ENCODE data around the gene TMTC2.

The TMTC2 gene

DNA sequence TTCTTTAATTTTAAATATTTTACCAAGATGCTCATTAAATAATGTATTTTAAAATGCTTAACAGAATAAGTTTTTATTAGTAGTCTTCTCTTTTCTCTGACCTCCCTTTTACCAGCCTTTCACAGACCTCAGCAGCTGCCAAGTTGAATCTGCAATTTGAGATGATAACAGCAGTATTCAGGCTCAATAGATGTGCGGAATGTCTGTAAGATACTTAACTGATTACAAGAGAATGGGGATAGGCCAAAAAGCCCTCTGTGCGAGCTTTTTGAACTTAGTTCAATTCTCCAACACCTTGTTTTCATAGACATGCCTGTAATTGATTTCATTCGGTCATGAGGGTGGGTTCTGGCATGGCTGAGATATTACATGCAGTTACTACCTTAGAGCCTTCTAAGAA, 277.2 kb downstream of the TMTC2 start:
- DNase-seq, result no peak

DNA sequence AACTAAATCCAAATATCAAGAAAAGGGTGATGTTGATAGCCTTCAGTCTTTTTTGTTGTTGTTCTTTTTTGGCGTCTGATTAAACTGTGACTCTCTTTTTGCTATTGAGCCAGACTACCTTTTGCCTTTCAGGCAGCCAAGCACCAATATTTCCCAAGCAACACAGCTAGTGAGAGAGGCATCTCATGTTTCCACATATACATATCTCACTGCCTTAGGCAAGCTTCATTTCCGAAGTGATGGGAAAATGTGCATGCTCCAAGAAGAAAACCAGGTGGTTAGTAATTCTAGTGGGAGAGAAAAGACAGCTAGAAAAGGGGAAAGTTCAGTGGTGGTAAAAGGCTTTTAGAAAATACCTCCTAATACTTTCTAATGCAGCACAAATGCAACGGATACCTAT, 277.7 kb downstream of the TMTC2 start:
- no peak for DNase-seq

DNA sequence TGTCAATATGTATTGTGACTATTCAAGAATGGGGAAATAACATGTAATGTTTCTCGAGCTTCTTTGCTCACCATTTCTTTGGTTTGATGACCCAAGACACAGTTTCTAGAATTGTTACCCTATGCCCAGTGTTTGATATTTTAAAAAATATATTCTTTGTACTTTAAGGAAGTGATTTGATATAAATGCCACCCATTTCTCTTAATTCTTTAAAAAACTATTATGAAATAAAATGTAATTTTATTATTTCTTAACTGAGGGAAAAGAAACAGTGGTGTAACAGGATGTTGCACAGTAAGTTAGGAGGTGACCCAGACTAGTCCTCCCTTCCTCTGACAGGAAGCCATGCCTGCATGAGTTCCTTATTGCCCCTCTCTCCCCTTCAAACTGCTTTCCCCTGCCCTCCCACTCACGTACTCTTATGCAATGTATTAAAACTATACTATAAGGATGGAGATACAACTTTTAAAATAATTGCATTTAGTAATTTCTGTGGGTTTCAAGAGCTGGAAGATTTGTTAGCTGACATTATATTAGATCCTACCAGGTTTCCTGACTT, 279.4 kb downstream of the TMTC2 start:
- no peak for DNase-seq

DNA sequence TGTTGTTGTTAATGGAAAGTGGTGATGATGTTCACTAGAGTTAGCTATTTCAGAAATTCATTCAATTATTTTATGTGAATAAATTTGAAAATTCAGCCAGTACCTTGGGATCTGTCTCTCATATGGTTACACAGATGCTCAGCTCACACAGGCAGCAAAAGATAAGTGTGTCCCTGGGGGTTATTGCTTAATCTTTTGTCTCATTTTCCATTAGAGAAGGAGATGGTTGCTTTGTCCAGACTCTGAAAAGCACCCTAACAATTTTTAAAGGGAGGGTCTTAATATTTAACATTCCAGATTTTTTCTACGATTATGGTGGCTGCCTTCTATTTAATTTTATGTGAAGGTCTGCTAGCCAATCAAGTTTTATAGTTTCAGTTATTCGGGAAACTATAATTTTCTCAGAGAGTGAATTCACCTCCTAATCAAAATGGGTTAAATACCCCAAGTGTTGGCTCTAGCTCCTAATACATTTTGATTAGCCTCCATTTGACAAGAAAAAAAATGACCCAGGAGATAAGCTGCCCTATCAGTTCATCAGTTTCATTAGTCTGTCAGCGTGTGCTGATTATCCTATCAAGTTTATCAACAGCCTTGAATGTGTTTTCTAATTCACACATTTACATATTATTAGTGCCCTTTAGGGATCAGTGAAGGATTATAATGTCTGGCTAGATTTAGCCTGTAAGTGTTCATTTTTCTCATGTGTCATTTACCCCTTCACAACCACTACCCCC, 282.1 kb downstream of the TMTC2 start:
- DNase-seq, result no peak

DNA sequence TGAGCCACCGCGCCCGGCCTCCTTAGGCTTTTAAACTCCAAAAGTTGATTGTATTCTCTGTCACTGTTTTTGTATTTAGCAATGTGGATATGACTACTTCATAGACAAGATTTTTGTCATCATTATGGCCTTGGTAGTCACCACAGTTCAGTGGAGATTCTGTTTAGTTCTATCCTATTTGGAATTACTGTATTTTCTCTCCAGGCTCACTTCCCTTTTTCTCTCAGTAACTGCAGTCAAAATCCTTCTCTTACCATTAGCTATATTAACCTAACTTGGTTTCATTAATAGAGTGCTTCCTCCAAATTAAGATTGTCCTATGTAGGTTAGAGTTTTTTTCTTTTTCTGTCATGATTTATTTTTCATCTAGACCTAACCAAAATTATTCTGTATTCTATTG, 283.9 kb downstream of the TMTC2 start:
- no peak for DNase-seq

DNA sequence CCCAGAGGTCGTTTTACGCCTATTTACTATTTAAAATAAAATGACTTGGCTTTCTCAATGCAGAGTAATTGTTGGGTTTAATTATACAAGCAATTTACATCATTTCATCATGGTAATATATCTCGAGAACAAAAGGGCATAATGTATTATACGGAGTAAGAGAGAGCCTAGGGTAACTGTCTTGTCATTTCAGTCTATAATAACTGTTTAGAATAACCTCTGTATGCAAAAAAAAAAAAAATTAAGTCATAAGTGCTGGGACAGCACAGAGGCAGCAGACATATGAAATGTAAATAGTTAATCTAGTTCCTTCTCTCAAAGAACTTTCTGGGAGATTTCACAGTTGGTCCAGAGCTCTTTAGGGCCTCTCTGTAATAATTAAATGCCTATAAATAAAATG, 284.9 kb downstream of the TMTC2 start:
- DNase-seq, result no peak

DNA sequence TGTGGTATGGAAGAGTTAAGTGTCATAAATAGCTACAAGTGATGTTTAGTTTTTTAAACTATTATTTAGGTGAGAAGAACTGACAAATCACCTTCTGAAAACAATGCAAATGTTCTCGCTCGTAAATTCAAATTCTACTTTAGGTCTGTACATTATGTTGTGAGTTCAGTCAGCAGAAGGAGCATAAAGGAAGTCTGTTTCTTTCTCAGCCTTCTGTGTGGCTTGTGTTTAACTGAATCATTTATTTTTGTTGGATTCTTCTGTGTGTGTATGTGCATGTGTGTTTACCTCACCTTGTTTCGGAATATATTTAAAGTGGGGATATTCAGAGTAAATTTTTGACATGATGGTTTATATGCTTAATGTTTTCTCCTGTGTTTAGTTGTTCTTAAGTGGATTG, 285.9 kb downstream of the TMTC2 start:
- DNase-seq, result no peak

DNA sequence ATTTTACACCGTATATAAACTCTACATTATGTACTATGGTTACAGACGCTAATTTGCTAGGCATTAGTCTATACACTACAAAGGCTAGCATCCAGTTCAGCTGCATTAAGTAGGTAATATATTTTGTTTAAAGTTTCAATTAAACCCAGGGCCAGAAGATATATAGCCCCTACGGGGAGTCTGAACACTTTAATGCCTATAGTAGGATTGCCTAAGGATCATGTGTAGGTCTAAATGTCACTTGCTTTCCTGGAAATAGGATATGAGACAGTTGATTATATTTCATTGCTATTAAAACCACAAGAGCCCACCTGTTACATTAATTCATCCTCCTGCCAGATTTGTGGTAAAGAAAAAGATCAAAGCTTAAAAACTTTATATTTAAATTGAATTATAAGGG, 286.9 kb downstream of the TMTC2 start:
- no peak for DNase-seq

DNA sequence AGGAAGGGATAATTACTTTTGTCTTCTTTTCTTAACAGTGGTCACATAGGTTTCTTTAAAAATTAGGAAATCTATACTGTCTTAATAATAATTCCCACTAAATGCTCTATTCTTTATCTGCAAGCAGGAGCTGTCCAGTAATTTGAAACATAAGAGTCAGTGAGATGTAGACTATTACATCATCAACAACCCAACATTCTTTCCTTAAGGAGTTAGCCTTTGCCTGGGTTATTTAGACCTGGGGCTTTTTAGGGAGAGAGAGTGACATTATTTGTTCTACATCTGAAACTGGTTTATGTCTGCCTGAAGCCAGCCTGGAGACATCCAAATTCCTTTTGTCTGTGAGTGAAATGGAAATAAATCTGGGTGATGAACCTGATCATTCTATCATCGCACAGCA, 294.4 kb downstream of the TMTC2 start:
- no peak for DNase-seq

DNA sequence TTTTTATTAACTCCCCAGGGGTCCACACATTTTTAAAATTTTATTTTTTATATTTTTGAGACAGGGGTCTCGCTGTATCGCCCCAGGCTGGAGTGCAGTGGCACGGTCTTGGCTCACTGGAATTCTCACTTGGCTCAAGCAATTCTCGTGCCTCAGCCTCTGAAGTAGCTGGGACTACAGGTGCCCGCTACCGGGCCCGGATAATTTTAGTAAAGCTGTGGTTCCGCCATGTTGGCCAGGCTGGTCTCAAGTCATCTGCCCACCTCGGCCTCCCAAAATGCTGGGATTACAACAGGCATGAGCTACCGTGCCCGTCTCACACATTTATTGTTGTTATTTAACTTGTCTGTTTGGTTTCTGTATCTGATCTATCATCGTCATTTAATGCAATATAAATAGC, 307.4 kb downstream of the TMTC2 start:
- no peak for DNase-seq

DNA sequence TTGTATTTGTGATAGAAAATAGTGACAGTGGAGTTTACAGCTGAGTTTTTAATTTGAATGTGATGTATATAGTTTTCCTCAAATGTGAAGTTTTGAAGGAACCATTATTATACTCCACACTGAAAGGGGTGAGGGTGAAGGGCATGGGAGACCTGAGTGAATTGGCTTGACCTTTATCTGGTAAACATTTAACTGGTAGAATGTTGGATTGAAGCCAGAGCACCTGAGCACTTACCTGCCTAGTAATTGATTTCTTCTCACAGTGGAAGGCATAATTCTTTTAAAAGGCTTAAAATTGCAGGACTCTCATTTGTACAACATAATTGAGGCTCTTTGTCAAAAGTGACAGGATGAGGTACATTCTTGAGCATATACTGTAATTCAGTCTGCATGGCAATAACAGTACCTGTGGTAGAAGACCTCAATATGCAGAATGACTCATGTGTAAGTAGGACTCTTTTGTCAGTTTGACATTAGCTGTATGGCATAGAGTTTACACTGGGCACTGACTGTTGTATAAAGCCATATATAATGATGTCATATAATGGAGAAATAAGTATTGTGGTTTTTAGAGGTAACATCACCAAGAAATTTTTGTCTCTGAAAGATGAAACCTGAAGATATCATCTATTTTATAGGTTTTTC, 309.6 kb downstream of the TMTC2 start:
- DNase-seq, result no peak

DNA sequence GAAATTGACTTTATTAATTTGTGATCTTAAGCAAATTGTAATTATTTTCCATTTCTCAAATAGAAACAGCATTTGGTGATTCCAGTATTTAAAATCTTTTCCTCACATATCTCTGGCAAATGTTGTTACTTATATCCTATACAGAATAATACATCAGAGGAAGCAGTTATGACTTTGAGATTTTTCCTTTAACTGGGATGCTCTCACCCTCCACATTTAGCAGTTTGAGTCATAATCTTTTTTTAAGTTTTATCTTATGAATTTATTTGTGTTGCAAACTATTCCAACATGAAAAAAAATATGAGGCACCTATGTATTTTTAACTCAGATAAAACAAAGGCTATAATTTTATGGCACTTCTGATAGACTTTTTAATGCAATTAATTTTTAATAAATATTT, 311.8 kb downstream of the TMTC2 start:
- no peak for DNase-seq

DNA sequence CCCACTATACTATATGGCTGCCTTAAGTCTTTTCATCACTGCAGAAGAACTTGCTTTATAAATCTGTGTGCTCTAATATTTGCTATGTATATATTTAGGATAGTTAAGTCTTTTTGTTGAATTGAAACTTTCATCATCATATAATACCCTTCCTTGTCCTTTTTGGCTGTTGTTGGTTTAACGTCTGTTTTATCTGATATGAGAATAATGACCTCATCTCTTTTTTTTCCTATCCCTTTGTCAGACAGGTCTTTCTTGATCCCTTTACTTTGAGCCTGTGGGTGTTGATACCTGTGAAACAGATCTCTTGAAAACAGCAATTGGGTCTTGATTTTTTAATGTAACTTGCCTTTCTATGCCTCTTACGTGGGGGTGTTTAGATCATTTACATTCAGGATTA, 316.3 kb downstream of the TMTC2 start:
- DNase-seq, result no peak

DNA sequence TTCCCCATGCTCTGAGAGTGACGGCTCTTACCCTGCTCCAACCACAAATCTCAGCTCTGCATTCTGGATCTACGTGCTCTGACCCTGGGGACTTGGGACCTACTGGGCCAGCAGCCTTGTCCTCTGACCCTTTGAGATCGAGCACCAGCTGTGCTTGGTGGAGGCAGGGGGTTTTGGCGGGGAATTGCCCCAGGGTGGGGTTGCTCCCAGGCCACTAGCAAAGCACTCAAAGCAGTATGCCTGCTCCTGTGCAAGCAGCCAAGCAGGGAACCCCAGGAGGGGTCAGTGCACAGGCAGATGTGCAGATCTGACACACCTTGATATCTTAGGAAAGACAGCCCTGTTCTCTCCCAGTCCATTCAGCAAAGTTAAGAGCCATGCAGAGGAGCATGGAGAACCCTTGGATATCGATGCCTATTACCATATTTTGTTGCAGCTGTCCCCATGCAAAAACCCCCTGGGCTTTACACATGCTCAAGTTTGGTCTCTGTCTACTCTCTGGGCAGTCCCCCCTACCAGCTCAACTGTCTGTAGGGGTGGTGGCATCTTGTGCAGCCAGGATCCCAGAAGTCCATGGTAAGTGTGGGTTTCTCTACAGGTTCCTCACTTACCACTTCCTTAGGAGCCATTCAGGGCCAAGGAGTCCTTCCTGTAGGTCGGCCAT, 319.0 kb downstream of the TMTC2 start:
- DNase-seq, result no peak

DNA sequence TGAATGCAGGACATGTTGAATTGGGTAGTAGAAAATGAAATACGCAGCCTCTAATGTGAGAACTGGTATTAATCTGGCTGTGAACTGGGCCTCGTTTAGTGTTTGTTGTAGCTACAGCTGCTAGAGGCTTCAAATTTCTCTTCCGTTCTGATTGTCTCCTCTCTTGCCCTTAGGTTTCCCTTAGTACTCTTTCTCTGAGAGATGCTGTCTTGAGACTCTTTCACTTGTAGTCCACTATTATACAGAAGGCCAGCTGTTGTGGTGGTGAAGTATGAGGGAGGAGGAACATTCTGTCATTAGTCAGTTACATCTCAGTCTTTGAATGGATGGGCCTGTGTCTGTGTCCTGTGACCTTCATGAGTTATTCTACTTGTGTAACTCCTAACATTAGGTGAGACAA, 322.0 kb downstream of the TMTC2 start:
- DNase-seq, result no peak

DNA sequence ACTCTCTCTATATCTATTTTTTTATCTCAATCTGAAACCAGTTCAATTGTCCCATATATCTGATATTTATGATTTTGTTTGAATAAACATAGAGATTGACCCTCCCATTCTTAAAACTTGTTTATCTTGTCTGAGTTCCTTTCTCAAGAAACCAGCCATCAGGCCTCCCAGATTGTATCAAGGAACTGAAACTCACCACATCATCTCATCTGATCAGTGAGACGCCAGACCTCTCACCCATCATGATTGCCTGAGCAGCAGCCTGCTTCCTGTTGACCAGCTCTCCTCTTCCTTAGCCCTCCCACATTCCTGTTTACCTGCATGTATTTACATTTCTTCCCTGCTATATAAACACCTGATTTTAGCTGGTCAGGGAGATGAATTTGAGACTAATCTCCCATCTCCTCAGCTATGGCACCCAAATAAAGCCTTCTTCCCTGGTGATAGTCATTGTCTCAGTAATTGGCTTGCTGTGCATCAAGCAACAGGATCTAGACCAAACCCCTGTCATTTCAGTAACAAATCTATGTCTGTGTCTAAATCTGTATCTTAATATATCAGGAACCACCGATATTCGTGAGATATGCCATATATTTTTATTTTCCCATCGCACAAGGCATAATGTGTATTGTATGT, 323.6 kb downstream of the TMTC2 start:
- no peak for DNase-seq

DNA sequence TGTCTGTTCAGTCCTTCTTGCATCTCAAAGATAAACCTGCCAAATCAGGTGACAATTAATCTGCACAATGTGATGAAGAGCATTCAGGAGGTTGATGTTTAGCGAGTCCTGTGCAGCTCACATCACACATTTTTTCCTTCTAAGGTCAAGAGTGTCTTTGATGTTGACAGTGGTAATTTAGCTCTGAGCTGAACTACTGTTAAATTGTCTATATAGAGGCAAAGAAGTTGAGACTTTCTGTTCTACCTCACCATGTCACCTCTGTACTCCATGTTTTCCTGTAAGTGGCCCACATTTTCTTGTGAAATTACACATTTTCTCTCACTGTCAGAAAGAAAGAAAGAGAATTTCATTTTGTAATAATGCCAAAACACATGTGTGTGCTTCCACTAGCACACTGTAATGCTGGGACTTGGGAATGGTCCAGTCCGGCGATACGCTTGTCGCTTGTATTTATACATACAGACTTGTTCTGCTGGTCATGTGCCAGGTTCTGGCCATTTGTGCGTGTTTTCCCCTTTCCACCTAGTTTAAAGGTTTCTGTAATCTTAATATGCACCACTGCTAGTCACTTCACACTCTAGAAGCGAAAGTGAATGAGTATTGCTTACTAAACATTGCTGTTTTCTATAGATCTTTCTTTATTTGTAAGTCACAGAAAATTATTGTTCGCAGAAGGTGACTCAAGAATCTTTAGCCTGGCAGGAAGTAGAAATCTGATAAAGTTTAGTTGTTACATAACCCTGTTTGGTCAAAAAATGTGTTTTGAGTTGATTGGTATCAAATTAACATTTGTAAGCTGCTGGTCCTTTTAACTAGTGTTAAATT, 328.9 kb downstream of the TMTC2 start:
- no peak for DNase-seq

DNA sequence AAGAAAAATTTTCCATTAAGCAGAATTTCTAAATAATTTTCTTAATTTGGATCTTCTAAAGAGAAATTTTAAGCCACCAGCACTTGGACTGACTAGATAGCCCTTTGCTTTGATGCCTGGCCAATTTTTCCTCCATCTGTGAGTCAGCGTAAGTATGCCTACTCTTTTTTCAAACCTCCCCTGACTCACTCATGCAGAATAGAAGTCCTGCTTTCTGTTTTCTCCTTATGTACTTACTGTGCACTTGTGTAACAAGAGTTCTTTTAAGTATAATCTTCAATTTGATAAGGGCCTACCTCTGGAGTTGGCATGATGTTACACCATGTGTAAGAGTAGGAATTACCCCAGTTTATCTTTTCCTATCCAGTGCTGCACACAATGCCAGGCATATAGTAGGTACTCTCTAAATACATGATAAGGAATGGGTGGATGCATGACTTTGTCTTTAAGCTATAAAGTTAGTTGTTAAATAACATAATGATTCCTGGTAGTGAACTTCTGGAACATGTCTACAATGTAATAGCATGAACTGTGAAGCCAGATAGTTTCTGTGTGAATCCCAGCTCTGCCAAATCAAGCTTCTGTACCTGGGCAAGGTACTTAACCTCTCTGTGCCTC, 329.6 kb downstream of the TMTC2 start:
- DNase-seq, result no peak

DNA sequence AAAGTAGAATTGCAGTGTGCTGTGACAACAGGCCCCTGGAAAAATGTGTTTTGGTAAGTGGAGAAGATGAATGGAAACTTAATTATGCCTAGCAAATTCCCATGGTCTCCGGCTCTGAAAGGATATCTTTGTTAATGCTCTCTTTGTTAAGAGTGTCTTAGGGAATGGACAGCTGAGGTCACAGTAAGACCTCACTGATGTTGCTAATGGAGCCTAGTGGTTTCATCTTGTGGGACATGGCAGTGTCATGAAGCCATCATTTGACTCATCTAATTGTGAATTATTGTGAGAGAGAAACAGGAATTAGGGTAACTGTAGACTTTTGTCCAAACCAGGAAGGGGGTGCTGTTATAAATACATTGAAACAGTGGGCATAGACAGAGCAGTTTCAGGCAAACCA, 330.3 kb downstream of the TMTC2 start:
- no peak for DNase-seq

DNA sequence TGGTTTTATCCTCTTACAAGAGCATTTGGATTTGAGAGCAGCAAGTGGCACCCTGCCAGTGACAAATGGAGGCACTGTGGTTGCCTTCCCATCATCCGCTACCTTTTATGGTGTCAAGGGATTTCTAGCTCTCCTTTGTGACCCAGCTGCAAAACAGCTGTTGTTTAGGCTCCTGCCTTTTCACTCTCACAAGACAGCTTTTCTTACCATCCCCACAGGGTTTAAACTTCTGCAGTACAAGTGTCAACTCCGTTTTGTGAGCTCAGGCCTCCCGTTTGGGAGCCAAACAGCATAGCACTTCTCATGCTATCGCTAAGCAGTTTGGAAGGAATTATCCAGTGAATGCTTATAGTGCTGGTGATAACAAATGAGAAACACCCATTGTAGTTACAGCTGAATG, 331.4 kb downstream of the TMTC2 start:
- no peak for DNase-seq

DNA sequence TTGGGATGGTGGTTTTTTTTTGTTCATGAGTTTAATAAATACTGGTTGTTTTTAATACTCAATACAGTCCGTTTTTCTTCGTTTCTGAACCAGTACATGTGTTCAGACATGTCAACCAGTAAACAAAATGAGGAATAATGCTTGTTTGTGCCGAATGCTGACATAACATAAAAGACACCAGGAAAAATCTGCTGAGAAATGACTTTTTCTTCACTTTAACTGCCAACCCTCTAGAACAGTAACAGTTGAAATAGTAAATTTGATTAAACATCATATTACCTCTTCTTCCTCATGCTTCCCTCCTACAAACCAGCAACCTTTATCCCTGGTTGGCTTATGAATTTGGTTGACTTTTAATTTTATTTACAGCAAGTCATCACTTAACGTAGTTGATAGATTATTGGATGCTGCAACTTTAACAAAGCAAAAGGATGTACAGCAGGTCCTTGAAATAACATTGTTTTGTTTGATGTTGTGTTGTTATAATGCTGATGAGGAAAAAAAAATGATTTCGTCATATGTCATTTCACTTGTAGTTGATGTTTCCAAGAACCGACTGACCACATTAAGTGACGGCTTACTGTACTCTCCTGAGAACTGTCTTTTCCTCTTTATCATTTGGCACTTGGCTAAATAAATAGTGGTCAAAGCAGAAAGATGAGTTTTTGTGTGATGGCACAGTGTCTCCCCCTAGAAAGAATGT, 340.5 kb downstream of the TMTC2 start:
- no peak for DNase-seq

DNA sequence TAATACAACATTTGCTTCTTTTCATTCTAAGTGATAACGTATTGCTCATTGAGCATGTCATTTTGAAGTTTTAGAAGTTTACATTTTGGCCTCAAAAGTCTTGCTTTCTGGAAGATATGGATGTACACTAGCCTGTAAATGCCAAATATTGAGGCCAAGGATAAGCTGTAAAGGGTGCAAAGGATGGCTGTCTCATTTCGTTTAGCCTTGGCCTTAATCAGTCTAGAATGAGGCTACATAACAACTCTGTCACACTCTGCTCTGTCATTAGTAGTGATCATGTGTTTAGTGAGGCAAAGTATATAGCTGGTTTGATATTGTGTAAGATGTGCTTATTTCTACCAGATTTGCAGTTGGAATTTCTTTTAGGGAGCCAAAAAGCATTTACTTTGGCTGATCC, 344.5 kb downstream of the TMTC2 start:
- no peak for DNase-seq

All from CD4-positive, alpha-beta T cell treated with Interleukin-10 for 1 hour (primary cell).